T-cell (primary cell): ENCODE data around the gene TPR. TPM values are rescaled to one million over a fixed set of nuclear protein-coding genes. Genes with fewer than 3 reads are reported as not detected.
A peak's percentile ranks its signal among the peaks of the same experiment; 100 is the strongest.

Experiments
- ATAC-seq, 4 experiments: fragments of 200-7000 bp in 3 of 4; fragments of 150-1000 bp in 1 of 4; cut with Tn5 transposase; replicated peaks in 1 of 4; 1 replicate in 3 of 4; 2 replicates in 1 of 4; pipeline ENCODE4 v1.10.0; 2021; ENCODE audit warnings: moderate library complexity in 3 of 4, mild to moderate bottlenecking in 2 of 4, moderate number of reproducible peaks in 1 of 4
- CTCF ChIA-PET, 2 donors: fragments of 300-600 bp; sonication (Branson Sonifier 250); formaldehyde crosslinking; loops; one replicate each; lab custom pipeline; 2022; ENCODE audit warnings: antibody characterized with exemption in 2 of 2; lab: Charles Lee
- POLR2A ChIA-PET, 2 donors: fragments of 300-600 bp; sonication (Branson Sonifier 250); formaldehyde crosslinking; loops; one replicate each; lab custom pipeline; 2022; ENCODE audit warnings: antibody characterized with exemption in 2 of 2; lab: Charles Lee
- DNase-seq, 35 experiments: peaks; one replicate each; pipeline versions ENCODE4 v3.0.0 to v3.0.0-alpha.2; 2013 to 2023
- H3K27ac ChIP-seq: one replicate; pipeline ENCODE4 v1.5.1; 2013; ENCODE audit warnings: low read length
- H3K27me3 ChIP-seq, 2 experiments: replicated peaks in 1 of 2; 1 replicate in 1 of 2; 2 replicates in 1 of 2; pipeline versions ENCODE4 v1.6.1 to v1.7.0; 2013; ENCODE audit warnings: low read length in 1 of 2, mixed read lengths in 1 of 2; ENCODE audit not compliant: control insufficient read depth in 2 of 2, insufficient read depth in 2 of 2; ENCODE audit errors: extremely low read depth in 1 of 2
- H3K36me3 ChIP-seq, 2 donors: 1 replicate in 1 of 2; 2 replicates in 1 of 2; pipeline versions ENCODE4 v1.6.1 to v1.7.0; 2013; ENCODE audit warnings: low read length in 1 of 2; ENCODE audit not compliant: control insufficient read depth in 2 of 2, insufficient read depth in 1 of 2; ENCODE audit errors: extremely low read depth in 1 of 2
- H3K4me1 ChIP-seq, 2 experiments: 1 replicate in 1 of 2; 2 replicates in 1 of 2; pipeline versions ENCODE4 v1.6.1 to v1.7.0; 2013; ENCODE audit warnings: low read length in 2 of 2, mixed read lengths in 1 of 2; ENCODE audit not compliant: insufficient read depth in 2 of 2, control insufficient read depth in 1 of 2; ENCODE audit errors: extremely low read depth in 1 of 2
- H3K4me3 ChIP-seq, 2 donors: 1 replicate in 1 of 2; 2 replicates in 1 of 2; pipeline versions ENCODE4 v1.5.1 to v1.7.0; 2013; ENCODE audit warnings: mild to moderate bottlenecking in 2 of 2, low read length in 1 of 2, moderate library complexity in 1 of 2; ENCODE audit not compliant: control insufficient read depth in 1 of 2; ENCODE audit errors: extremely low read depth in 1 of 2
- H3K9me3 ChIP-seq: 2 replicates; pipeline ENCODE4 v1.7.0; 2013
- H3K27ac Mint-ChIP-seq, 2 donors: one replicate each; pipeline ENCODE4 v1.8.0; 2020 to 2021; ENCODE audit warnings: mild to moderate bottlenecking in 2 of 2, mixed read lengths in 2 of 2
- H3K27me3 Mint-ChIP-seq, 2 donors: one replicate each; pipeline ENCODE4 v1.8.0; 2021 to 2022; ENCODE audit warnings: mixed read lengths in 2 of 2
- H3K36me3 Mint-ChIP-seq: one replicate; pipeline ENCODE4 v1.8.0; 2021; ENCODE audit warnings: mixed read lengths
- H3K4me1 Mint-ChIP-seq, 3 donors: one replicate each; pipeline ENCODE4 v1.8.0; 2020 to 2022; ENCODE audit warnings: mixed read lengths in 3 of 3, mild to moderate bottlenecking in 1 of 3
- H3K4me3 Mint-ChIP-seq, 3 donors: one replicate each; pipeline ENCODE4 v1.8.0; 2020 to 2022; ENCODE audit warnings: mild to moderate bottlenecking in 3 of 3, mixed read lengths in 3 of 3, moderate library complexity in 3 of 3
- H3K9me3 Mint-ChIP-seq, 3 donors: one replicate each; pipeline ENCODE4 v1.8.0; 2020 to 2022; ENCODE audit warnings: mixed read lengths in 3 of 3
- WGBS: methylation state at CpG from one replicate; pipeline ENCODE4 v1.1.5; 2013; ENCODE audit warnings: missing lambda C conversion rate; ENCODE audit not compliant: insufficient coverage; 5-methylcytosine and 5-hydroxymethylcytosine counted together
- total RNA-seq, 35 experiments: library from RNA in 6 of 35; stranded (reverse) in 6 of 35; fragments of 120-200 nt in 1 of 35; gene quantifications; one replicate each; pipeline versions ENCODE4 v1.2.1 to v1.2.4 and lab custom pipeline; 2013 to 2026

Gene TPR
- total RNA-seq (100 to 1,000 TPM; 128 to 144 (median 137) TPM), total RNA-seq (lab: John Stamatoyannopoulos, UW) (253 to 628 (median 409) reads per million in 29 experiments)
- total RNA-seq (2013), result 121 TPM

DNA sequence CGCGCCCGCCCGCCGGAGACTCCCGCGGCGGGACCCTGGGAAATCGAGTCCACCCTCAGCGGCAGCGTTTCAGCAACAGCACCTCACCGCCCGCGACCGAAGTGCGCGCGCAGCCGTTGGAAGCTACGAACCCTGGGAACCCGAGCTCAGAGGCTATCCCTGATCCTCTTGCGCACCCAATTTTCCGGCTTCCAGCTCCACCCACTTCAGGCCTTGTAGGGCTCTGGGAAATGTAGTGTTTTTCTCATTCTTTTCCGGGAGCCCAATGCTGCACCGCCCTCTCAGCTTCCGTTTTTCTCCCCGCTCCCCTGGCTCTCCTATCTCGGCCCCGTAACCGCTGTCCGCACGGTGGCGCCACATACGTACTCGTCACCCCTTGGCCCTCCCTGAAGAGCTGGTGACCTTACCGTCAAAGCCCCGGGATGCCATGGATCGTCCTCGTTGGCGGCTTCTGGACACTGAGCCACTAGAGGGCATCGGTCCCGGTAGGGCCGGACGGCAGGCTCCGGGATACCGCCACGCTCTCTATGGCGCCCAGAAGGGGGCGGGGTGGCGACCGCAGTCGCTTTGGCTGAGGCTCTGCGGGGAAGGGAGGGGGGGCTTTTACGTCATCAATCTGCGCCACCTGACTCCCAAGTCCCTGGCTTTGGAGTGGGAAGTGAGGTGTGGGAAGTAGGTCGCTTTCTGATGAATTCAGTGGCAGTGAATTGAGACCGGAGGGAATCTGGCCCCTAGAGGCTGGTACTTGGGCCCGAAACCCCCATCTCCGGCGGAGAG is at the start of gene TPR, which contains the start of gene ODR4:
TPR (minus strand) TSS at position 102 of the 777 bp plus-strand sequence. CDS start 225 bp downstream, outside the sequence.
ODR4 (plus strand) TSS at position 687 of the 777 bp plus-strand sequence. CDS start 3,948 bp downstream, outside the sequence.
- H3K36me3 ChIP-seq, result peaks cover 0 to 18% of the 10 kb centered on the region in 2 donors
- H3K27ac ChIP-seq, result peak within 1 kb of the TSS; percentile 84
- CTCF ChIA-PET, result interaction anchor here (0.6 to 1.6 kb wide), 29 partner anchors 9 to 1644 kb away, joined by 3 to 12 read pairs (median 4); partner anchors contain the start of genes EDEM3 (in 1 of the 2), IVNS1ABP (in 1 of the 2) and PLA2G4A (in 1 of the 2)
- no peaks in the 10 kb centered on the region for H3K27me3 ChIP-seq
- peaks cover 23% of the 10 kb centered on the region for H3K36me3 Mint-ChIP-seq
- DNase-seq (peak; percentile 92 to 99 (median 96)), ATAC-seq (peak; percentile 85 to 90 (median 88))
- H3K4me1 ChIP-seq, result peaks cover 16 to 23% of the 10 kb centered on the region in 2 experiments
- peak within 1 kb of the TSS; percentile 93 to 98 for H3K27ac Mint-ChIP-seq
- POLR2A ChIA-PET, result interaction anchor here (0.6 to 1.7 kb wide), 9 partner anchors 10 to 1621 kb away, joined by 3 to 9 read pairs (median 4); partner anchors contain the start of gene EDEM3 (in 1 of the 2)
- under 1% methylated on average over 54 of the region's 60 CpGs for WGBS
- H3K4me3 Mint-ChIP-seq, result peak within 1 kb of the TSS; percentile 92 to 97 (median 97)
- peaks cover 46 to 54% (median 51%) of the 10 kb centered on the region in 3 donors for H3K4me1 Mint-ChIP-seq
- H3K9me3 ChIP-seq, result no peaks in the 10 kb centered on the region
- H3K9me3 Mint-ChIP-seq, result no peaks in the 10 kb centered on the region
- peak within 1 kb of the TSS; percentile 72 to 97 for H3K4me3 ChIP-seq
- no peaks in the 10 kb centered on the region for H3K27me3 Mint-ChIP-seq

DNA sequence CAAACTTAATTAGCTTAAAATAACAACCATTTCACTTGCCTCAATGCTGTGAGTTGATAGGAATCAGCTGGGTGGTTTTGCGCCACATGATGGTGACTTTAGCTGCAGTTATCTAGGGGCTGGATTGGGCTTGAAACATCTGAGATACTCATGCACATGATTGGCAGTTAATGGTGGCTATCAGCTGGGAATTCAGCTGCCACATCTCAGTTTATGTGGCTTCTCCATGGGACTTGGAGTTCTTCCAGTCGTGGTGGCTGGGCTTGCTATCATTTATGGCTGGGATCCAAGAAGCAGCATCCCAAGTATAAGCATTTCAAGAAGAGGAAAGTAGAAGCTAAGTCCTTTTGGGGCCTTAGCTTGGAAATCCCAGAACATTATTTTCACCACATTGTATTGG is 49.5 kb upstream of the TPR start:
- H3K27me3 ChIP-seq, result no peaks in the 10 kb centered on the region
- H3K27ac Mint-ChIP-seq, result no peak overlapping the region
- no peaks in the 10 kb centered on the region for H3K27me3 Mint-ChIP-seq
- ChIA-PET POLR2A (no interaction called here), CTCF (no interaction called here)
- H3K9me3 Mint-ChIP-seq, result no peaks in the 10 kb centered on the region
- peaks cover 1 to 11% (median 10%) of the 10 kb centered on the region in 3 donors for H3K4me1 Mint-ChIP-seq
- no peak overlapping the region for H3K27ac ChIP-seq
- WGBS, result 100% methylated on average over 1 of the region's 2 CpGs
- no peak overlapping the region for H3K4me3 ChIP-seq
- H3K36me3 Mint-ChIP-seq, result peaks cover 36% of the 10 kb centered on the region
- no peak for ATAC-seq
- H3K4me3 Mint-ChIP-seq, result no peak overlapping the region
- no peaks in the 10 kb centered on the region for H3K36me3 ChIP-seq
- DNase-seq, result no peak
- H3K4me1 ChIP-seq, result no peaks in the 10 kb centered on the region
- H3K9me3 ChIP-seq, result no peaks in the 10 kb centered on the region

DNA sequence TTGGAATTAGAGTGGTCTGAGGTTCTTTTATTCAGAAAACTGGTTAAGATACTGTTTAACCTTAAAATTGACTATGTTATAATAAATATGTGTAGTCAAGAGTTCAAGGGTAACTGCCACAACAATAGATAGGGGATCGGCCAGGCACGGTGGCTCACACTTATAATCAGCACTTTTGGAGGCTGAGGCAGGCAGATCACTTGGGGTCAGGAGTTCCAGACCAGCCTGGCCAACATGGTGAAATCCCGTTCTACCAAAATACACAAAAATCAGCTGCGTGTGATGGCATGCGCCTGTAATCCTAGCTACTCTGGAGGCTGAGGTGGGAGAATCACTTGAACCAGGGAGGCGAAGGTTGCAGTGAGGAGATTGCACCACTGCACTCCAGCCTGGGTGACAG is 46.4 kb upstream of the TPR start:
- no peak for DNase-seq
- no peak for ATAC-seq
- H3K27ac ChIP-seq, result no peak overlapping the region
- no peaks in the 10 kb centered on the region for H3K9me3 ChIP-seq
- H3K27ac Mint-ChIP-seq, result no peak overlapping the region
- WGBS, result 100% methylated on average over 1 of the region's 6 CpGs
- peaks cover 0 to 9% of the 10 kb centered on the region in 2 donors for H3K36me3 ChIP-seq
- H3K27me3 ChIP-seq, result no peaks in the 10 kb centered on the region
- CTCF ChIA-PET, result interaction anchor here in 1 of 2 donors (1.4 kb wide), 1 partner anchor 46 kb away, joined by 5 read pairs; the partner anchor contains the start of gene TPR
- no peaks in the 10 kb centered on the region for H3K9me3 Mint-ChIP-seq
- peaks cover 37% of the 10 kb centered on the region for H3K36me3 Mint-ChIP-seq
- no peak overlapping the region for H3K4me3 Mint-ChIP-seq
- no peaks in the 10 kb centered on the region for H3K27me3 Mint-ChIP-seq
- H3K4me1 ChIP-seq, result no peaks in the 10 kb centered on the region
- H3K4me1 Mint-ChIP-seq, result peaks cover 1 to 11% (median 10%) of the 10 kb centered on the region in 3 donors
- POLR2A ChIA-PET, result no interaction called here
- H3K4me3 ChIP-seq, result no peak overlapping the region

DNA sequence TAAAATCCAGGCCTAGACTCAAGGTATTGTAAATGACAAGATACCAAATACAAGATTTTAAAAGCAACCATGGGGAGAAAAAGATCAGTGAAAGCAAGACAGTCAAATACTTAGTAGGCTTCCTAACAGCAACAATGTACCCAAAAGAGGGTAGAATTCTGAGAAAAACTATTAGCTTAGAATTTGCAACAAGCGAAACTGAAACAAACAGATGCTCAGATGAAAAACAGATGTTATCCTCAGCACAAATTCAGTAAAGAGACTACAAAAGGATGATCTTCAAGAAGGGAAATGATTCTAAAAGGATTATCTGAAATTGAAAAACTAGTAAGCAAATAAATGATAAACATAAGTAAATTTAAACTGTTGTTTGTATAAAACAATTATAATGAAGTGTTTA is 45.9 kb upstream of the TPR start:
- Mint-ChIP-seq H3K27me3 (no peaks in the 10 kb centered on the region), H3K9me3 (no peaks in the 10 kb centered on the region), H3K4me1 (peaks cover 1 to 11% (median 10%) of the 10 kb centered on the region in 3 donors), H3K27ac (peak overlapping the region; percentile 54 to 73), H3K36me3 (peaks cover 37% of the 10 kb centered on the region), H3K4me3 (no peak overlapping the region)
- ChIA-PET CTCF (interaction anchor here in 1 of 2 donors (1.4 kb wide), 1 partner anchor 46 kb away, joined by 5 read pairs; the partner anchor contains the start of gene TPR), POLR2A (no interaction called here)
- ATAC-seq (no peak), DNase-seq (no peak)
- H3K36me3 ChIP-seq, result peaks cover 0 to 9% of the 10 kb centered on the region in 2 donors
- no CpG with 5 or more reads among the region's 1 CpG for WGBS
- no peak overlapping the region for H3K4me3 ChIP-seq
- no peaks in the 10 kb centered on the region for H3K4me1 ChIP-seq
- no peaks in the 10 kb centered on the region for H3K27me3 ChIP-seq
- H3K9me3 ChIP-seq, result no peaks in the 10 kb centered on the region
- H3K27ac ChIP-seq, result no peak overlapping the region

- Histone ChIP-seq H3K27ac (no peak overlapping the region), H3K36me3 (peaks cover 0 to 9% of the 10 kb centered on the region in 2 donors), H3K9me3 (no peaks in the 10 kb centered on the region), H3K4me3 (no peak overlapping the region), H3K4me1 (no peaks in the 10 kb centered on the region), H3K27me3 (no peaks in the 10 kb centered on the region)
- CTCF ChIA-PET, result interaction anchor here in 1 of 2 donors (1.4 kb wide), 1 partner anchor 45 kb away, joined by 5 read pairs; the partner anchor contains the start of gene TPR
- H3K4me1 Mint-ChIP-seq, result peaks cover 1 to 11% (median 10%) of the 10 kb centered on the region in 3 donors
- no peaks in the 10 kb centered on the region for H3K9me3 Mint-ChIP-seq
- H3K4me3 Mint-ChIP-seq, result no peak overlapping the region
- DNase-seq, result no peak
- peak overlapping the region; percentile 54 to 73 for H3K27ac Mint-ChIP-seq
- POLR2A ChIA-PET, result no interaction called here
- H3K27me3 Mint-ChIP-seq, result no peaks in the 10 kb centered on the region
- ATAC-seq, result no peak
- peaks cover 36% of the 10 kb centered on the region for H3K36me3 Mint-ChIP-seq
These were observed 45.3 kb upstream of the TPR start for GRCh38 chr1:186420311-186420710.

DNA sequence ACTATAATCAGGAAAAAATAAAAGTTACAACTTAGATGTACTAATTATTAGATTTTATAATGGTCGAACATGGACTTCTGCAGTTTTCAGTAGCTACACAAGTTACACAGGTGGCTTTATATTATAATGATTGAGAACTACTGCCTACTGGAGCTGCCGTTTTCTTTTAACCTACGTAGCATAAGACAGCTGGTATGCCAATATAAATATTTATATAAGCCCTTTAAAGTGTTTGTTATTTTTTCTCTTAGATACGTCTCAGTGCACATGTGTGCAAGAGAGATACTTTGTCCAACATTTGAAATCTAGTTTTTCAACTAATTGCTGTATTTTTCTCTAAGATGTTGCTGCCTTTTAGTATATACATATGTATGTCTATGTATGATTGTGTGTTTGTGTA is 43.5 kb upstream of the TPR start:
- Histone ChIP-seq H3K4me1 (no peaks in the 10 kb centered on the region), H3K4me3 (no peak overlapping the region), H3K9me3 (no peaks in the 10 kb centered on the region), H3K36me3 (peaks cover 0 to 9% of the 10 kb centered on the region in 2 donors), H3K27me3 (no peaks in the 10 kb centered on the region), H3K27ac (no peak overlapping the region)
- CTCF ChIA-PET, result interaction anchor here (1.0 to 1.1 kb wide), 2 partner anchors 12 to 19 kb away, joined by 4 to 6 read pairs; no protein-coding TSS in a partner anchor
- WGBS, result no CpG with 5 or more reads among the region's 4 CpGs
- no peak overlapping the region for H3K27ac Mint-ChIP-seq
- POLR2A ChIA-PET, result interaction anchor here in 1 of 2 donors (0.5 kb wide), 1 partner anchor 34 kb away, joined by 3 read pairs; no protein-coding TSS in a partner anchor
- H3K36me3 Mint-ChIP-seq, result peaks cover 33% of the 10 kb centered on the region
- no peaks in the 10 kb centered on the region for H3K27me3 Mint-ChIP-seq
- no peak for DNase-seq
- H3K4me1 Mint-ChIP-seq, result peaks cover 1 to 11% (median 10%) of the 10 kb centered on the region in 3 donors
- H3K9me3 Mint-ChIP-seq, result no peaks in the 10 kb centered on the region
- H3K4me3 Mint-ChIP-seq, result no peak overlapping the region
- ATAC-seq, result no peak
